CD4-positive, alpha-beta T cell (primary cell): ENCODE measurements around the gene CCT2. TPM values are rescaled to one million over a fixed set of nuclear protein-coding genes. Genes with fewer than 3 reads are reported as not detected.

Source experiments
- ATAC-seq: fragments of 200-7000 bp; cut with Tn5 transposase; one replicate; pipeline ENCODE4 v1.10.0; 2022; ENCODE audit warnings: mild to moderate bottlenecking; ENCODE audit not compliant: poor library complexity
- CTCF ChIA-PET: fragments of 350-600 bp; sonication (Branson Sonifier 250); formaldehyde crosslinking; loops from one replicate; lab custom pipeline; 2021; ENCODE audit warnings: antibody characterized with exemption, inconsistent platforms; lab: Charles Lee
- POLR2A ChIA-PET: fragments of 350-600 bp; sonication (Branson Sonifier 250); formaldehyde crosslinking; loops from one replicate; lab custom pipeline; 2021; ENCODE audit warnings: antibody characterized with exemption, inconsistent platforms; lab: Charles Lee
- DNase-seq, 14 experiments: peaks; one replicate each; pipeline ENCODE4 v3.0.0-alpha.2; 2013 to 2020; ENCODE audit warnings: mixed read lengths in 2 of 14
- H3K27ac ChIP-seq, 2 donors: one replicate each; pipeline versions ENCODE4 v1.5.1 to v1.7.0; 2013; ENCODE audit warnings: low read length in 2 of 2, low read depth in 1 of 2, mild to moderate bottlenecking in 1 of 2
- H3K27me3 ChIP-seq, 2 experiments: 1 replicate in 1 of 2; 2 replicates in 1 of 2; pipeline versions ENCODE4 v1.6.1 to v1.7.0; 2013; ENCODE audit warnings: low read length in 2 of 2, control low read depth in 1 of 2, mild to moderate bottlenecking in 1 of 2, moderate library complexity in 1 of 2; ENCODE audit not compliant: insufficient read depth in 2 of 2, control insufficient read depth in 1 of 2
- H3K36me3 ChIP-seq: one replicate; pipeline ENCODE4 v1.6.1; 2013; ENCODE audit warnings: low read length, control low read depth; ENCODE audit not compliant: insufficient read depth
- H3K4me1 ChIP-seq: one replicate; pipeline ENCODE4 v1.6.1; 2013; ENCODE audit warnings: low read length, control low read depth; ENCODE audit not compliant: insufficient read depth
- H3K4me3 ChIP-seq: one replicate; pipeline ENCODE4 v1.5.1; 2013; ENCODE audit warnings: mild to moderate bottlenecking, low read length, moderate library complexity
- H3K9me3 ChIP-seq, 2 experiments: 1 replicate in 1 of 2; 2 replicates in 1 of 2; pipeline versions ENCODE4 v1.6.1 to v1.7.0; 2013; ENCODE audit warnings: low read length in 2 of 2, mild to moderate bottlenecking in 2 of 2, control low read depth in 1 of 2, moderate library complexity in 1 of 2; ENCODE audit not compliant: control insufficient read depth in 1 of 2, insufficient read depth in 1 of 2
- H3K27ac Mint-ChIP-seq: one replicate; pipeline ENCODE4 v1.8.0; 2020; ENCODE audit warnings: mixed read lengths
- H3K27me3 Mint-ChIP-seq: one replicate; pipeline ENCODE4 v1.8.0; 2021; ENCODE audit warnings: mixed read lengths
- H3K36me3 Mint-ChIP-seq: one replicate; pipeline ENCODE4 v1.8.0; 2021; ENCODE audit warnings: low read depth, mixed read lengths
- H3K4me1 Mint-ChIP-seq: one replicate; pipeline ENCODE4 v1.8.0; 2021; ENCODE audit warnings: low read depth, mixed read lengths
- H3K4me3 Mint-ChIP-seq: one replicate; pipeline ENCODE4 v1.8.0; 2020; ENCODE audit warnings: mild to moderate bottlenecking, mixed read lengths
- H3K9me3 Mint-ChIP-seq: one replicate; pipeline ENCODE4 v1.8.0; 2020; ENCODE audit warnings: mixed read lengths
- CTCF ChIP-seq: fragments of 200-600 bp; IDR thresholded peaks from one replicate; pipeline ENCODE4 v1.8.0; 2022; ENCODE audit warnings: antibody characterized with exemption, mild to moderate bottlenecking
- intact Hi-C, 2 experiments: fragments of 100-400 bp; cut with DNase I in 1 of 2; cut with micrococcal nuclease in 1 of 2; formaldehyde crosslinking; loops; one replicate each; pipeline versions ENCODE4 v1.15.1 to v1.9.0; 2023 to 2025; cut with DNase I, micrococcal nuclease
- total RNA-seq, 174 experiments: library from RNA in 2 of 174; stranded (reverse) in 2 of 174; gene quantifications; one replicate each; pipeline ENCODE4 v1.2.3 and lab custom pipeline; 2021 to 2026

Gene CCT2
- total RNA-seq, 2 experiments from 2014 or later: 173 to 177 TPM

DNA sequence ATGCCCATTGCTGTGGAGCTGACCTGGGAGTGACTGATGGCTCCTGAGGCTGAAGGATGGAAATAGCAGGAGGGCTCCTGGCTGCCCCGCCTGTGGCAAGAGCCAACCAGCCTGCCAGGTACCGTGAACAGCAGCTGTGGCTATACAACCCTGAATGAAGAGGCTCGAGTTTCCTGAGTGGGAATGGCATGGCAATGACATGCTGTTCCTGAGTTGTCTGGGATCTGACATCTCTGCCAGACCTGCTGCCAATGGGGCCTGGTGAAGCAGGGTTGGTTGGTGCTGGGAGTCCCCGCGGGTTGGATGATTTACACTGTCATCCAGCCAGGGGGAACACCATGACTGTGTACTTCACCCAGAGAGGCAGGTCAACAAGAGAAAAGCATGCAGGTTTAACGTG lies 57.3 kb downstream of the CCT2 start:
- Mint-ChIP-seq H3K9me3 (no peaks in the 10 kb centered on the region), H3K4me1 (no peaks in the 10 kb centered on the region), H3K4me3 (no peak overlapping the region), H3K27ac (no peak overlapping the region), H3K27me3 (no peaks in the 10 kb centered on the region), H3K36me3 (no peaks in the 10 kb centered on the region)
- intact Hi-C loops: no loop called here
- DNase-seq: no peak
- ATAC-seq: no peak
- no peak overlapping the region for H3K27ac ChIP-seq
- TF ChIP-seq CTCF: no peak
- POLR2A ChIA-PET: no interaction called here
- H3K27me3 ChIP-seq: no peaks in the 10 kb centered on the region
- no peaks in the 10 kb centered on the region for H3K9me3 ChIP-seq
- no peaks in the 10 kb centered on the region for H3K4me1 ChIP-seq
- CTCF ChIA-PET: no interaction called here
- no peak overlapping the region for H3K4me3 ChIP-seq
- no peaks in the 10 kb centered on the region for H3K36me3 ChIP-seq

DNA sequence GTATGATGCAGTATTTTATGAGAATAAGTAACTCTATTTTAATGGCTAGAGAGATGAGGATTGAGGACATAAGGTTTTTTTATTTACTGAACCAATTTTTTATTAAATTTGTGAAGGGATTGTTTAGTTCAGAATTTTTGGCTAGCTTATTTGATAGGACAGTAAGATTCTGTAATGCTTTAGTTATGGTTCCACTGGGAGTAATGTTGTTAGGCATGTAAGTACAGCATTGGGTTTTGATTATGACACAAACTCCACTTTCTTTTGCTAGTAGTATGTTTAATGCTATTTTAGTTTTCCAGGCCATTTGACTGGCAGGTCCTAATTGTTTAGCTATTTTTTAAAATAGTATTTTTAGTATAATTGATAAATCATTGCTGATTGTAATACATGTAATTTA lies 59.3 kb downstream of the CCT2 start:
- no peaks in the 10 kb centered on the region for H3K4me1 Mint-ChIP-seq
- ChIA-PET POLR2A (no interaction called here), CTCF (interaction anchor here (1.2 kb wide), 1 partner anchor 11 kb away, joined by 3 read pairs; no protein-coding TSS in a partner anchor)
- no peak for TF ChIP-seq CTCF
- DNase-seq (no peak), ATAC-seq (no peak)
- no peaks in the 10 kb centered on the region for H3K9me3 Mint-ChIP-seq
- Histone ChIP-seq H3K27me3 (no peaks in the 10 kb centered on the region), H3K9me3 (no peaks in the 10 kb centered on the region), H3K27ac (no peak overlapping the region), H3K4me3 (no peak overlapping the region), H3K4me1 (no peaks in the 10 kb centered on the region), H3K36me3 (no peaks in the 10 kb centered on the region)
- no peak overlapping the region for H3K4me3 Mint-ChIP-seq
- intact Hi-C loops: no loop called here
- no peak overlapping the region for H3K27ac Mint-ChIP-seq
- peaks cover 8% of the 10 kb centered on the region for H3K27me3 Mint-ChIP-seq
- no peaks in the 10 kb centered on the region for H3K36me3 Mint-ChIP-seq

GRCh38 chr12:69645031-69645430 lies 59.8 kb downstream of the CCT2 start:
- ChIA-PET POLR2A (no interaction called here), CTCF (interaction anchor here (1.2 kb wide), 1 partner anchor 10 kb away, joined by 3 read pairs; no protein-coding TSS in a partner anchor)
- DNase-seq: no peak
- no peaks in the 10 kb centered on the region for H3K27me3 ChIP-seq
- Mint-ChIP-seq H3K27ac (no peak overlapping the region), H3K36me3 (no peaks in the 10 kb centered on the region), H3K4me3 (no peak overlapping the region), H3K27me3 (peaks cover 8% of the 10 kb centered on the region), H3K9me3 (no peaks in the 10 kb centered on the region), H3K4me1 (no peaks in the 10 kb centered on the region)
- intact Hi-C loops: no loop called here
- no peak for TF ChIP-seq CTCF
- no peaks in the 10 kb centered on the region for H3K36me3 ChIP-seq
- no peak overlapping the region for H3K4me3 ChIP-seq
- H3K27ac ChIP-seq: no peak overlapping the region
- no peaks in the 10 kb centered on the region for H3K4me1 ChIP-seq
- H3K9me3 ChIP-seq: no peaks in the 10 kb centered on the region
- ATAC-seq: no peak
